DMS 273 (cell line): ENCODE measurements around the gene FEZF1.
"Not testable (repeated sequence)": the region's sequence is repeated elsewhere in the genome, so short reads cannot be mapped to it uniquely, and the experiment has no call there.

Experiments
- DNase-seq: peaks from one replicate; lab custom pipeline; 2025; ENCODE audit not compliant: unreplicated experiment; lab: John Stamatoyannopoulos, UW

Gene FEZF1

DNA sequence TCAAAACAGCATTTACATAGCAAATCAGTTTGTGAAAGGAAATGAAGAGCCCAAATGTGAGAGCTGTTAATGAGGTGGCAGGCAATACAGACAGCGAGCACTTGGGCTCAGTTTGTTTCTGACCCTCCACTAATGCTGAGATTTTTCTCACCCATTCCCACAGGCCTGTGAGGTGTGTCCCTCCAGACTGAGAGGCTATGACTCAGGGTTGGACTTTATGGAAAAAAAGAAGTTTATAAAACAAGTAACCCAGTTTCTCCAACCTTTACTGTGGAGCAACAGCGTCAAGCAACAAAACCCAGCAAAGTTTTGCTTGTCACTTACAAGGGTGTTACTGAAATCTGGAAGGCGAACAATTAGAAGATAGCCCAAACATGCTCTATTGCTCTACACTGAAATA is 4.9 kb upstream of the FEZF1 start:
- DNase-seq, result no peak

DNA sequence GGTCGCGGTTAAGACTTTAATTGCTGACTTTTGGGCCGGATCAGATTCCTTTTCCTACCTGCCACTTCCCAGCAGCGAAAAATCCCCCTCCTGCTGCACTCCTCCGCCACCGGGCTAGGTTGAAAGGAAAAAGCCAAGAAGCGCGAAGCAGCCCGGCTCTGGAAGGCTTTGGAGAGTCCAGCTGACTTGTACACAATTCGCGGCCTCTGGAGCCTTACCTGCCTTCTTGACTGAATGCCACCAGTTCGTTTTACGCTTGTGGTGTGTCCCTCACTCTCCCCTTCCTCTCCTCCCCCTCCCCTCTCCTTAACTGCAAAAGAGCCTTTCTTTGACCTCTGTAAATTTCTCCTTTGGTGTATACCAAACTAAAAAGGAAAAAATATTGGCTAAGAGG is 2.7 kb upstream of the FEZF1 start:
- no peak for DNase-seq

DNA sequence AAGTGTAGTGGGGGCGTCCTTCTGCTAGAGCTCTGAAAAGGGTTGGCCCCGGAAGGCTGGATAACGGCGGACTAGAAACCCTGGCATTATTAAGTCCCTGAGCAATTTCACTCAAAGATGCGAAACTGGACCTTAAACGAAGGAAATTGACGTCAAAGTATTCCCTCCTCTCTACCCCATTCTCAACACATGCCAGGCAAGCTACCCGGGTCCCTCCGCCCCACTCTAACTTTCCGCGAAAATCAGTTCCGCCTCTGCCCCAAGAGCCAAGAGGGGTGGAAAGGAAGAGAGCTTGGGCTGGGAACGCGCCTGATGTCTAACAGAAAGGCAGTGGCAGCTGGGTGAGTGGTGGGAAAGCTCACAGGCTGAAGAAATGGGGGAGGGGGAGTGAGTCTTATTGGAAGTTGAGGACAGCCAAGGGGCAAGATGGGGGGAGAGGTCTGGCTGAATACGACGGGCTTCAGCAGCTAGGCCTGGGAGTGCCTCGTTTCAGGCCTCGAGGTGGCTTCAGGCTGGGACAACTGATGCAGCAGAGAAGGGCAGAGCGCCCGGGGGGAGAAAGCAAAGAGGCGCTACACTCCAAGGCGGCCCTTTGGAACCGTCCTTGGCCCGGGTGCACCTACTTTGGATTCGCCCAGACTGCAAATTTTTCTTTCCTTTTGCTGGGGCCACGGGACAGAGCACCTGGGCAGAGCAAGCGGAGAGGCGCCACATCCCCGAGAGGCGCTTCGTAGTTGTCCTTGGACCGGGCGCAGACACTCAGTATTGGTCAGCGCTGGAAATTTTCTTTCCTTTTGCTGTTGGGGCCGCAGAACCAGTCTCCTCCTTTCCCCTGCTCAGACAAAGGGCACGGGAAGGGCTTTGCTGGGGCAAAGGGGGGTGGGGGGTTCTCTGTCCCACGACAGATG is 2.0 kb upstream of the FEZF1 start:
- DNase-seq, result peak; percentile 22

- peak; percentile 63 for DNase-seq
These were observed 1.1 kb upstream of the FEZF1 start for GRCh38 chr7:122305475-122306319.

DNA sequence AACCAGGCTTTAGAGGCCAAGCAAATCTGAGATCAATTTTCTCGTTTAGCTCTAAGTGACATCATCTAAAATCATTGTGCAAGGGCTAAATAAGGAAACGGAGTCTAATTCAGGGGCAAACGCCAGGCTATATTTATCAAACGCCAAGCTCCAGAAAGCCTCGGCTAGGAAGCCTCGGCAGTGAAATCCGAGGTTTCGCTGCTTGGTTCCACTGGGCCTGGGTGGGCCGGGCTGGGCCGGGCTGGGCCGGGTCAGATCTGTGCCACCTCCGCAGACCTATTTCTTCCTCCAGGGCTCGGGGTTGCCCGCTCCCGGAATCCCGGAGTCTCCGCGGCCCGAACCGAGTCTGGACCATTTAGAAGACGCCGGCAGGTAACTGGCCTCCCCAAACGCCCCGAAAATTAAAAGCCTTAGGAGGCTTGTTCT is 459 bp upstream of the FEZF1 start:
- DNase-seq, result no peak

DNA sequence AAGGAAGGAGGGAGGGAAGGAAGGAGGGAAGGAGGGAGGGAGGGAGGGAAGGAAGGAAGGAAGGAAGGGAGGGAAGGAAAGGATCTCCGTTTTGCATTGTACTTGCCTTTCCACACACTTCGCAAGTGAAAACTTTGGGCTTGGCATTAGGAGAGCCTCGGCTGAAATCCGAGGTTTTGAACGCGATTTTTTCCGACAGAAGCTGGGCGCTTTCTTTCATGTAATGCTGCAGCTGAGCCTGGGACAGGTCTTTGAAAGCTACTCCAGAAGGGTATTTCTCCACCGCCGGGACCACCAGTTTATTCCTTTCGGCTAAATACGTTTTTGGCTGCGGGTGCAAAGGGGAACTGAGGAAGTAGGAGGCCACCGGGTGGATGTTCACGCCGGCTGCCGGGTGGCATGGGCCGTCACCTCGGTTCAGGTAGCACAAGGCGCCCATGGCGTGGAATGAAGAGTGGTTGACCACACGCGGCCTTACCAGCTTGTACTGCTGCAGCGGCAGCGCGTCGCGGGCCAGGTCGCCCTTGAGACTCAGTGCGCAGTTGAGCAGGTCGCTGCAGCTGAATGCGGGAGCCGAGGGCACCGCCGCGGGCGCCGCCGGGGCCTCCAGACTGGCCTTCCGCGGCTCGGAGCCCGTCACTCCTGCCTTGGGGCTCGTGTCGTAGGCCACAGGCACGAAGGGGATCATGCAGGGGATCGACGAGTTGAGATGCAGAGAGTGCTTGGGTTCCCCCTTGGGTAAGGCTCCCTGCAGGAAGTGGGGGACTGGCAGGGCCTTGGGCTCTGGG is 825 bp downstream of the FEZF1 start:
- peak; percentile 15 for DNase-seq

- no peak for DNase-seq
These were observed 1.6 kb downstream of the FEZF1 start for GRCh38 chr7:122302761-122303530.

- no peak for DNase-seq
These were observed 2.4 kb downstream of the FEZF1 start for GRCh38 chr7:122301858-122302760.

DNA sequence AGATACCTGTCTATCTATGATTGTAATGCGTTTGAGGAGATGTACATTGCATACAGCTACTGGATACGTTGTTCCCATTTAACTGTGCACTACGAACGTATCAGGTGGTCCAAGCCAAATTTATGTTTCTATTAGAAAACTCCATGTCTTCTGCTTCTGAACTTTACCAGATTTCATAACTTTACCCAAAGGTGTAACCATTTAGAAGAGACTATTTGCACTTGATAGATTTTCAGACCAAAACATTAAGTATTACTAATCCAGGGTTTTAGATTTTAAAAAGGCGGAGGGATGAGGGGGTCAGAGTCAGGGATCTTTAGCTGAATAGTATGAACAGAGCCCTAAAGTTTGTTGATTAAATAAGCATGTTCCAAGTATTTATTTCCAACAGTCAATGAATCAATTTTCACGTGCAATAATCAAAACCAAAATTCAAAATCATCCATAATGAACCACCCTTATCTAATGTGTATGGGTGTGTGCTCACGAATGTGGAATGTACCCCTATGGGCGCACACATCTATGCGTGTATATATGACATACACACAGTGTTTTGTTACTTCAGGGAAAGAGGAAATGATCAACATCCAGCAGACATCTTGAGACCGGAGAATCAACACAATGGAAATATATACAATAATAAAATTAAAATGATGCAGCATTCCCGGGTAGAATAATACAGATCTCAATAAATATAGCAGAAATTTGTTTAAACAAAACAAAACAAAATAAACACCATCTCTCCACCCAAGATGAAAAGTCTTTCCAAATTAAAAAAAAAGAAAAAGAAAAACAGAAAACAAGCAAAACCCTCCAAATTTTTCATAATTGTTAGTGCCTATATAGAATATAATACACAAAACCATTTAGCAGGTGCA is 3.4 kb downstream of the FEZF1 start:
- no peak for DNase-seq

GRCh38 chr7:122300211-122300932 is 4.2 kb downstream of the FEZF1 start:
- DNase-seq, result no peak

DNA sequence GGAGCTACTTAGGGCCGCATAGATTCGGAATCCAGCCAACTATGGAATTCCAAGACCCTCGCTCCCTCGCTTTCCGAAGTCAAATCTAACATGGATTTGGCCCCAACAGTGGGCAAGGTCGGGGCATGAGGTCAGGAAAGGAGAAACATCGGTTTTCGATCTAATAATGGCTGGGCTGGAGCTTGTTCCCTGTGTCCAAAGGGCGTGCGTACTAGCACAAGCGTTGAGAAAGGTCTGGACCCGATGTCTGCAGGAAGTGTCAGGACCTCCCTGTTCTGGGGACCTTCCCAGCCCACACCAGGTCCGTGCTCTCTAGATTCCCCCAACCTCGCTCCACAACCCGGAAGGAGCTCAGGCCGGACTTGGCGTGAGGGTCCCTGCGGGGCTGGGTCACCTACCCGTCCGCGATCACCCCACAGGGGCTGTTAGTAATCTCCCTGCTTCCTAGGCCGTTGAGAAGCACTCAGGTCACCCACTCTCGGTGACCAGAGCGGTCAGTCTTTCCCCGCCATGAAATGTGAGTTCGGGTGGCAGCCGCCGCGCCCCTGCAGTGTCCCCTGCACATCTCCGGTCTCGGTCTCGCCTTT is 4.8 kb downstream of the FEZF1 start:
- DNase-seq, result no peak

DNA sequence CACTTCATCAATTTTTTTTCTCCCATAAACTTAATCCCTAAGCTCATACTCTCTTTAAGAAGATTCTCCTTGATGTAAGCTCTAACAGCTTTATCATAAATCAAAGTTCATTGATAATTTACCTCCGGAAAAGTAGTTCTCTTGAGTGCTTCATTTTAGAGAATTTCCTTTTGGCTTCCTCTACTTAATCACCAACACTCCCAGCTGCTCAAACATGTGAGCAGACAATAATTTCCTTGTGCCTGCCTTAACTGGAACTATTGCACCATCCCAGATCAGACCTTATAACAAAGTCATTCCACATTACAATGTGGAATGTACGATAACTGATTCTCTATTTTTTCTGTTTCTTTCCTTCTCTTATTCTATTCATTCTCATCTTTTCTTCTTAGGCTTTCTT is 5.9 kb downstream of the FEZF1 start:
- no peak for DNase-seq

DNA sequence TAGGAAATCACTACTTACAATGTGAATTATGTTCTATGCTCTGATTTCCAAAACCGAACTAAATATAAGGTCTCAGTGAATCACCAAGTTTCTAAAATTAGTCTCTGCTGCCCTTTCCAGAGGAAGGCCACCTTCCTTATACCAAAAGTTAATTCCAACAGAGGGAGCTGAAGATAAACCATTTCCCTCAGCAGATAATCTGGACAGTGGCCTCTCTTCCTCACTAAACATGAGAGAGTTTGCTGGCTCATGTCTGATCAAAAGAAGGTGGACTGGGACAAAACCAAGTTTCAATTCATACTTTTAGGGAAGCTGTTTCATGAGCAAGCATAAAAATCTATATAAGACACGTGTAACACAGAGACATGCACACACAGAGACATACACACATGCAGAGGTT is 6.4 kb downstream of the FEZF1 start:
- no peak for DNase-seq

DNA sequence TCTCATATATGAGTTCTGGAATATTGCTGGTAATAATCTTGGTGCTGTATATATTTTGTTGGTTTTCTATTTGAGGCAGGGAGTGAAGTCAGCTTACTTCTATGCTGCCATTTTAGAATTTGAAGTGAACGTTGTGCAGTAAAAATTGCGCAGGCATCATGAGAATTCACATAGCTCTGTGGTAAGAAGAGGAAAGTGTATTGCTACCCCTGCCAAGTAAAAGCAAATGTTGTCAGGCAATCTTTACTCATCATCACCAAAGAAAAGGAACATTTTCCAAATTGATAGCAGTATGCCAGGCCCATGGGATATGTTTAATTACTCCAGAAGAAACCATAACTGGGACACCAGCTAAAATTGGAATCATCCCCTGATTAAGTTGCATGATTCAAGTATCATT is 13.4 kb downstream of the FEZF1 start:
- no peak for DNase-seq

GRCh38 chr7:122290476-122290875 is 14.1 kb downstream of the FEZF1 start:
- DNase-seq, result no peak

DNA sequence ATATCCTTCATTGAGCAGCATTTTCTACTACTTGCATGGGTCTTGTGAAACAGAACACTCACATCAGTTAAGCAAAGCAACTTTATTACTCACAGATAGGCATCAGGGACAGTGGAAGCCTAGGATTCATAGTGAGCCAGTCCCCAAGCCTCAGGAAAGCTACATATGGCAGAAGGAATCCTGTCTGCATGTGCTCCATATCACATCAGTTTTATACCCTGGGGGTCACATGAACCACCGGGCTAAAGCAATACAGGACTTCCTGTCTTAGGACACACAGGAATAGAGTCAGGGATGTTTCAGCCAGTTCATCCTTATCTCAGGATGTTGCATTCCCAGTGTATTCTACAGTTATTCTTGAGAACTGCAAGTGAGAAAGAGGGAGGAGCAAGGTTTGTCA is 15.1 kb downstream of the FEZF1 start:
- DNase-seq, result no peak

DNA sequence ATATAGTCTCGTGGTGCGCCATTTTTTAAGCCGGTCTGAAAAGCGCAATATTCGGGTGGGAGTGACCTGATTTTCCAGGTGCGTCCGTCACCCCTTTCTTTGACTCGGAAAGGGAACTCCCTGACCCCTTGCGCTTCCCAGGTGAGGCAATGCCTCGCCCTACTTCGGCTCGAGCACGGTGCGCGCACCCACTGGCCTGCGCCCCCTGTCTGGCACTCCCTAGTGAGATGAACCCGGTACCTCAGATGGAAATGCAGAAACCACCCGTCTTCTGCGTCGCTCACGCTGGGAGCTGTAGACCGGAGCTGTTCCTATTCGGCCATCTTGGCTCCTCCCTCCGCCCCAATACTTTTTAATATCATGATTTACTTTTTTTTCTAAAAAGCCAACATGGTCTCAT is 19.9 kb downstream of the FEZF1 start:
- DNase-seq, result not testable (repeated sequence)

DNA sequence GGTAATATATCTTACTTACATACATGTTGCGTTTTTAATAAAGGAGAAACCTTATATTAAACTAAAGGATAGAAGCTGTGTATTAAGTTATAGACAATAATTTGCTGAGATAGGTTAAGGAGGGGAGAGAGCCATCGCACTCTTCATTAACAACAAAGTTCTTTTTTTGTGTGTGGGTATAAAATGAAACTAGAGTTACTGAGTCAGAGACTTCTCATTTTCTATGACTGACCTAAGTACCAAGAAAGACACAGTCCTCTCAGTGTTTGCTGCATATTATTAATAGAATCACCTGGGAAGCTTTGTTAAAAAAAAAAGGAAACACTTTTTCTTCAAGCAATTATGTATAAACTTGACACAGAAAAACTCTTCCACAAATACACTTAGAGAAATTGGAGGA is 31.4 kb downstream of the FEZF1 start:
- no peak for DNase-seq
